Measurements from ENCODE around the gene PGC.
"Not testable (repeated sequence)": the region's sequence is repeated elsewhere in the genome, so short reads cannot be mapped to it uniquely, and the experiment has no call there.

The PGC gene

DNA sequence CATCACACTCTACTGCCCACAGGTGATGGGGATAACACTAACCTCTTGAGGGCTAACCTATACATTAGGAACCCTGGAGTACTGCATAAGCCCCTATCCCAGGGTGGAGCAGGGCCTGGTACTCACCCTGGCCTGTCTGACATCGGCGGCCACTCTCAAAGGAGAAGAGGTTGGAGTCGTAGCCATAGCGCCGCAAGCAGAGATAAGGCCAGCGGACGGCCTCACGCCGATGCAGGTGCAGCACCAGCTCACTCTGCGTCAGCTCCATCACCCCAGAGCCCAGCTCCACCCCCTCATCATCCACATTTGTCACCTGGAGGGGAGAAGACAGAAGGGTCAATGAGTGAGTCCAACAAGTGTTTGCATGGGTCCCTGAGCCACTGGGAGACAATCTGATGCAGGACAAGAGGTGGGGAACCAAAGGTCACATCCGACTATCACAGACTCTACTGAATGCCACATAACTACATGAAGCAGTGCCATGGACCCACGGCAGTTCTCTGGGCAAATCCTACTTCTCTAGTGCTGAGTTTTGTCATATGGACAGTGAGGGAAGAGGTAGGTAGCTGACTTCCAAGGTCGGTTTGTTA lies 28.2 kb upstream of the PGC start:
- no peak for DNase-seq (ENCODE audit: low read depth, low spot score)

DNA sequence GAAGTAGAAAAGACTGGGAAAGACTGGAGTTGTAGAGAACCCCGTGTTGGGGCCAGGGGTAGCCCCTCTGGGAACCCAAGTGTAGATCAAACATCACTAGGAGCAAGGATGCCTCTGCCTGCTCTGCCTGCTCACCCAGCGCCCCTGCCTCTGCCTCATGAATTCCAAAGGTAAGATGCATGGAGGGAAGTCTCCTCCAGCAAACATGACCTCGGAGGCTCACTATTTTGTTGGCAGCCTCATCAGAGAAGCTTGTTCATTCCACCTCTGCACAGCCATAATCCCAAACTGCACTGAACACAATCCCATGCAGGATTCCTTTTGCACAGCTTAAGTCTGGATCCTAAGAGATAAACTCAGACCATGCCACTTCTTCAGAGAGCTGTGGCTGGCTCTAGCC lies 27.6 kb upstream of the PGC start:
- DNase-seq (ENCODE audit: low read depth, low spot score), result no peak

DNA sequence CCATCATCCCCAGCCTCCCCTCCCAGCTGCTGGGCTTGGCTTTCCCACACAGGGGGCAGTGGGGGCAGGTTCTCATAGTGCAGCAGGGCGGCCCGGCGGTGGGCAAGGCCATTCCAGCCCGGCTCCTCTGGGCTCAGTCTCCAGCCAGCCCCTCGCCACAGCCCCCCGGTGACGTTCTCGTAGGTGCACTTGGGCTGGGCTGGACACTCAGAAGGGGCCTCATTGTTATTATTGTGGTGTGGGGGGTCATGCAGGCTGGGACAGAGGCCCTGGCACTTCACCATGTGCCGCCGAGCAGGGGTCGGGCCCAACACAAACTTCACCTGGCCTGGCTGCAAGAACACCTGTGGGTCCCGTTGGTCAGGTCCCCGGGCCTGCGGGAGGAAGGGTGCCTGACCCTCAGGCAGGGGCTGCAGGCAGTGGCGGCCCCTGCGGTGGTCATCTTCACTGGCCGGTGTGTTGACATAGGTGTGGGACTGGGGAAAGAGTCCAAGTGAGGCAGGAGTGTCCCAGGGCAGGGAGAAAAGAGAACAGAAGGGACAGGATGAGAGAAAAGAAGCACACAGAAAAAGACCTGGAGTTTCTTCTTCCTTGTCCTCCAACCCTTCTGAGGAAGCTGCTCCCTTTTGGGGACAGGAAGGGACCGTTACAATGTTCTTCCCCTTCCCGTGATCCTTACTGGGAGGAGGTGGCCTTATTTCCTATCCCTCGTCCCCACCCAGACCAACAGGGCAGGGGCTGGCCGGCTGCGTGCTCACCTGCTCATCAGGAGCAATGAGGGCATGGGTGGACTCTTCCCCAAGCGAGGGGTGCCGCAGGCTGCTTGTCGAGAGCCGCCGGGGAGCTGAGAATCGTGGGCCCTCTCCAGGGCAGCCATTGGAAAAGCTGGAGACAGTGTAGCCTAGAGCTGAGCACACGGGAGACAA lies 24.1 kb upstream of the PGC start:
- no peak for DNase-seq (ENCODE audit: low read depth, low spot score)

DNA sequence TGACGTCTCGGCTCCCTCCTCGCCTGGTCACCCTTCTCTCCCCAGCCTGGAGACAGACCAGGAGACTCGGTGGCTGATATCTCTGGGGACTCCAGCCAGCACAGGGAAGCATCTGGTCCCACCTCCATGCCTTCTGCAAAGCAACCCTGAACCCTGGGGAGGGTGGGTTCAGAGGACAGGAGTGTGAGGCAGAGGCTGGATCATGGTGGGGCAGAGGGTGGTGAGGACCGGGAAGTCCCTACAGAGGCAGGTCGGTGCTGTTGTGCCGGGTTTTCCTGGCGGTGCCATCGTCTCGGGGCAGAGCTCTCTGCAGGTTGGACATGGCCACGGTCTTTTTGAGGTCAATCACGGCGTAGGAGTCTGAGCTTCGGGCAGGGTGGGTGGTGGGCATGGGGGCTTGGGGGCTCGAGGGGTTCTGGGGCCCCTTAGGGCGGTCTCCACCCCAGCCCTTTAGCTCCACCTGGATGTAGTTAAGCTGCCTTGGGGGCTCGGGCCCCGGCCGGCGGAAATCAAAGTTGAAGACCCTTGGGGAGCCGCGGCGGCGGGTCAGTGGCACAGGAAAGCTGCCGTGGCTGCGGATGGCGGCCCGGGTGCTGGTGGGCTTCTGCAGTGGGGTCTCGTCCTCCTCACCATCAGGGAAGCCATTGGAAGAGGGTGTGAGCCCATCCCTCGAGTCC lies 23.3 kb upstream of the PGC start:
- no peak for DNase-seq (ENCODE audit: low read depth, low spot score)

DNA sequence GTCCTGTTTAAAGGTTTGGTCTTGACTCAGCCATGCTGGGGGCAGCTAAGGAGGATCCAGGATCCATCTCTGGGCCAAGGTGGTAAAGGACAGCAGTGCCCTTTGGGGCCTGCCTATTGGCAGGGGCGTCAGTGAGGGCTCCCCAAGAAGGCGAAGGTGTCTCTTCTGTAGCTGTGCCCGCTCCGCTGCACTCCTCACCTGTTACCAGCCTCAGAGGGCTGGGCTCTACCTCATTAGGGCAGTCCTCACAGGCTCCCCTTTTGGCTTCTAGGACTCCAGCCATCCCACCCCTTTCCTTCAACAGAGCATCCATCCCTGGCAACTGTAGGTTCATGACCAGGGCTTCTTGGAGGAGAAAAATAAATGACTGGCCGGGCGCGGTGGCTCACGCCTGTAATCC lies 22.2 kb upstream of the PGC start:
- DNase-seq (ENCODE audit: low read depth, low spot score), result no peak

DNA sequence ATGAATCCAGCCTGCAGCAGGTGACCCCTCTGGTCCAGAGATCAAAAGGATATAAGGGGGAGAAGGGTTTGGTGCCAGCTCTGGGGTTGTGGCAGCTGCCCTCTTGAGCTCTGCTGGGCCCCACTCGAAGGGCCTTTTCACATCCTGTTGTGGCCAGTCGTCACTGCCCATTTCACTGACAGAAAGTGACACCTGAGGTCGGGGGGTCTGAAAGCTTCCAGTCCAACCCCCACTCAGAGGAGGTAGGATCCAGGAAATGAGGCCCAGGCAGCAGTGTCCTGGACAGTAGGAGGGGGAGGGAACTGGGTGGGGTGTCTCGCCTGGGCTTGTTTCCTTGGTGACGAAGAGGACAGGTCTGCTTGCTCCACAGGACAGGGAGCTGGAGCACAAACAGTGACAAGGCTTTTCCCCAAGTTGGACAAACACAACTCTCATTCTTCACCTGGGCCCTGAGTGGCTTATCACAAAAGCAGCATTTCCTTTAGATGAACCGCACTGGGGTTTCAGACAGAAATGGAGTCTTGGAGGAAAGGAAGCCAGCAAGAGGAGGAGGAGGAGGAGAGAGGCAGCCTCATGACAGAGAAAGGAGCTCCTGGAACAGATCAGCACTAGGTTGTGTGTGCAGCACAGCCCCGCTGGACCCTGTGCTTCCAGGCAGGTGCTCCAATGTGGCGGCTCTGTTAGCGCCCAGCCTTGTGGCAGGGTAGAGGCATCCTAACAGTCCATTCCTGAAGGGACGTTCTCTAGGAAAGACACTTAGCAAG lies 21.5 kb upstream of the PGC start:
- no peak for DNase-seq (ENCODE audit: low read depth, low spot score)

DNA sequence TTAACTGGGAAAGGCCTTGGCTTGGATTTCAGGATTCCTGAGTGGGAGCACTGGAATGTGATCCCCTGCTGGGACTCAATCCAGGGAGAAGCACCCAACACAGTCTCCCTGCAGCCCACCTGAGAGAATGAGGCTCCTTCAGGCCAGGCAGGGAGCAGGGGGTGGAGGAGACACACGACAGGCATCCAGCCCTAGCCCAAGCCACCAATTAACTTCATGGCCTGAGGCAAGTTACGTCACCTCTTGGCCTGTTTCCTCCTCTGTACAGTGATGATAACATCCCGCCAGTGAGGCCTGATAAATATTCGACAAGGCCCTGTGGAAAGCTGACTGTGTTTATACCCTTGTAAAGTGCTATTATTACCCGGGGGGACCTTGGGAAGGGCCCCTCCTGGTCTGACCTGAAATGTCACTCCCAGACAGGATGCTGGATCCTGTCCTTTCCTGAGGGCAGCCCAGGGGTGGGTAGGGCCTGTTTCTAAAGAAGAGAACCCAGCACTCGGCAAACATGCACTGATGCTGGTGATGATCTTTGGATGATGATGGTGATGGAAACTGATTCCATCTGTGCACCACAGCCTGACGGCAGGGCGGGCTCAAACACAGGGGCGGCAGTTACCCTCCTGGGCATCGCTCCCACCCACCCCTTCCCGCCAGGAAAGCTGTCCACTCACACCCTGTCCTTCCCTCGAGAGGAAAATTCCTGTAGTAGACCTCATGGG lies 20.1 kb upstream of the PGC start:
- DNase-seq (ENCODE audit: low read depth, low spot score), result no peak

DNA sequence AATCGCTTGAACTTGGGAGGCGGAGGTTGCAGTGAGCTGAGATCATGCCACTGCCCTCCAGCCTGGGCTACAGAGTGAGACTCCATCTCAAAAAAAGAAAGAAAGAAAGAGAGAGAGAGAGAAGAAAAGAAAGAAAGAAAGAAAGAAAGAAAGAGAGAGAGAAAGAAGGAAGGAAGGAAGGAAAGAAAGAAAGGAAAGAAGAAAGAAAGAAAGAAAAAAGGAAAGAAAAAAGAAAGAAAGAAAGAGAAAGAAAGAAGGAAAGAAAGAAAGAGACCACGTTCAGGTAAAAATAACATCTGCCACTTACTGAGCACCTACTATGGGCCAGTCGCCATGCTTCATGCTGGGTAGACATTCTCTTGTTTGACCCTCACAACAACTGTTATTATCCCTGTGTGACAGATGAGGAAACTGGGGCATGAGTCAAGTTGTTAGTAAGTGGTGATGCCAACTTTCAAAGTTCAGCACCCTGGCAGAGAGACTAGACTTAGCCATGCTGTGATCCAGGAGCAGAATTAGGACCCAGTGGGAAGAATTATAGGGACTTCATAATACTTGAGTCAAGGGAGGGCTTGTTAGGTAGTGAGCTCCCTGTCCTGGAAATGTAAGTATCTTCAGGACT lies 19.0 kb upstream of the PGC start:
- not testable (repeated sequence) for DNase-seq (ENCODE audit: low read depth, low spot score)

DNA sequence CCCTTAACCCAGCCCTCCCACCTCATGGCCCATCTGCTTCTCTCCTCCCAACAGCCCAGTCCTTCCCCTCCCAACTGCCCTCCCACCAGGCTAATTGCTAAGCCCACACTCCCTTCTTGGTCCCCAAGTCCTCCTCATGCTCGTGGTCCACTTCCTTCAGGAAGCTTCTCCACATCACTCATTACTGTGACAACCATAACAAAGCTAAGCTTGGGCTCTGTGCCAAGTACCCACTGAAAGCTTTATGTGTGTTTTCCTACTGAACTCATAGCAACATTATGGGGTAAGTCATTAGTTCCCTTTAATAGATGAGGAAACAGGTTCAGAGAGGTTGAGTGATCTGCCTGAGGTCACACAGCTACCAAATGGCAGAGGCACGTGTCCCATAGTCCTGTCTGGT lies 16.3 kb upstream of the PGC start:
- no peak for DNase-seq (ENCODE audit: low read depth, low spot score)

DNA sequence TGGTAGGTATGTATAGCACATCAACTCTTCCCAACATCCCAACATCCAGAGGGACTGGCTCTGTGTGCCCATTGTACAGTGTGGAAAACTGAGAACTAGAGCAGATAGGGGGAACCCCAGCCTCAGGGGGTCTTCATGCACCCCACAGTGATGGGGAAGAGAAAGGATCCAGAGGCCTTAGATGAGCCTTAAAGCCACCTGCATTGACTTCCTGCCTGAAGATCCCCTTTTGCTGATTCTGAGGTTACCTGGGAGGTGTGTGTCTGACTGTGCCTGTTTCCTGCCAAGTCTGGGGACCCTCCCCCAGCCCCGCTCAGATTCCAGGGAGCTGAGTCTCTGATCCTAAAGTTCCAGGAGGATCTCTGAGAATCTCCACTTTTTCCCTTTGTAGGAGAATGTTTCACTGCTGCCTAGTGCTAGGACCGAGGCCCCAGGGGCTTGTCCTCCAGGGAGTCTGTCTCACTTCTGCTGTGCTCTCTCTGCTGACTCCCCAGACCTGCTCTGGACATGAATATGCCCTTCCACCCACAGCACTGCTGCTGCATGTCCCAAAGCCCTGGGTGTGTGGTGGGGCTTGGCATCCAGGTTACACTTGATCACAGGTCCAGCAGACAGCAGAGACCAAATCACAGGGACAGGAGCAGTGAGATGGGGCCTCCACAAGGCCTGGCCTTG lies 12.8 kb upstream of the PGC start:
- no peak for DNase-seq (ENCODE audit: low read depth, low spot score)

DNA sequence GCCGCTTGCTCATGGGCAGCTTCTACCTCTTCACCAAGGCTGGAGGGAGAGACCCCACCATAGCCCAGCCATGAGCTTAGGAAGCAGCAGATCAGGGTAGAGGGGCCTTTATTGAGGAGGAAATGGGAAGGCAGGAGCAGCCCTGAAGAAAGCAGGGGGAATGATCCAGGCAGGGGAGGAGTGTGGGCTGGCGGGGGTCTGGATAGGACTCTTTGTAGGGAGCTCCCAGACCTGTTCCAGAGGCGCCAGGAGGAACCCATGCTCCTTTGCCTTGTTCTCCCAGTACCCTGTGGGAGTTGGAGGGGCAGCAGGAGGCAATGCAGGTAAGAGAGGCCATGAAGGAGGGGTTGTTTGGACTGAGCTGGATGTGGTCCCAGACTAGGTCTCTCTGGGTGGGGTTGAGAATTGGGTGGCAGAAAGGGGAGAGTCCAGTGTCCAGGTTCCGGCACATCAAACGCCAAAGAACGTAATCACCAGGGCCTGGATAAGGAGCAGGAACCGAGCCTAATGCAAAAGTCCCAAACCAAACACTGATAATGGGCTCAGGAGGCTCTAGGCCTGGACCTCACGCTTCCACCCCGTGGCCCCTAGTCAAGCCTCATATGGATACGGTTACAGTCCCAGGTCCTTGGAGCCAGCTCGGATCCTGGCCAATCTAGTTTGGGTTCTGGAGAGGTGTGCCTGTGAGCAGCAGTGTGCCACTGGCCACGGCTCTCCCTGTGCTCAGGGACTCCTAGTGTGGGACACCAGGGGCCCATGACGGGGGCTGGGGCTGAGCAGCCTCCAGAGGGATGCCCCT lies 12.1 kb upstream of the PGC start:
- DNase-seq (ENCODE audit: low read depth, low spot score), result no peak

DNA sequence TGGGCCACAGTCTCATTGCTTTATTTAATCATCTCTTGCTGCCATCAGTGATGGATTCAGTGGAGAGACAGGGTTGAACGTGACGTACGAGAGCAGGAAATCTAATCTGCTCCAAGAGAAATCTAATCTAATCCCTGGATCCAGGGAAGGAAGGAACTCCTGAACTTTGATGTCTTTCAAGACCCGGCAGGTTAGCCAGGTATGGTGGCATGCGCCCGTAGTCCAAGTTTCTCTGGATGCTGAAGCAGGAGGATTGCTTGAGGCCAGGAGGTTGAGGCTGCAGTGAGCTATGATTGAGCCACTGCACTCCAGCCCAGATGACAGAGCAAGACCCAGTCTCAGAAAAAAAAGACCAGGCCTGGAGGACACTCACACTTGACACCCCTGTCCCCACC lies 11.4 kb upstream of the PGC start:
- no peak for DNase-seq (ENCODE audit: low read depth, low spot score)

DNA sequence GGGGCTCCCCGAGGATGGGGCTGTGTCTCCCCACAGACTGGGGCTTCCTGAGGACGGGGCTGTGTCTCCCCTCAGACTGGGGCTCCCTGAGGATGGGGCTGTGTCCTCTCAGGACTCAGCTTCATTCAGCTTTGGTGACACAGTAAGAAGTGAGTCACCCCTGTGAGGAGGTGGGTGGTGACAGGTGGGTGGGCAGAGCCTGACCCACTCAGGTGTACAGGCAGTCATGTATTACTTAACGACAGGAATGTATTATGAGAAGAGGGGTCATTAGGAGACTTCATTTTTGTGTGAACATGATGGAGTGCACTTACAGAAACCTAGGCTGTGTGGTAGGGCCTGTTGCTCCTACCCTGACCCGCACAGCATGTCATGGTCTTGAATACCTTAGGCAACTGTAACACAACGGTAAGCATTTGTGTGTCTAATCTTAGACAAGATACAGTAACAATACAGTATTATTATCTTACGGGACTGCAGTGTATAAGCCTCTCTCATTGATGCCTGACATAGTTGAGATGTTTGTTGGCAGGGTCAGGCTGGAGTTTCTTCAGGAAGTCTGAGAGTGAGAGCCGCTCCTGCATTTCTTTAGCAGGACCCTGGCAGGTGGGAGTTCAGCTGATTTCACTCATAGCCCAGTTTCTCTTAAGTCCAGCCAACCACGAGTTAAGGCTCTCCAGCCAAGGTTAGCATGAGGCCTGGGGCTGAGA lies 10.9 kb upstream of the PGC start:
- DNase-seq (ENCODE audit: low read depth, low spot score), result no peak

DNA sequence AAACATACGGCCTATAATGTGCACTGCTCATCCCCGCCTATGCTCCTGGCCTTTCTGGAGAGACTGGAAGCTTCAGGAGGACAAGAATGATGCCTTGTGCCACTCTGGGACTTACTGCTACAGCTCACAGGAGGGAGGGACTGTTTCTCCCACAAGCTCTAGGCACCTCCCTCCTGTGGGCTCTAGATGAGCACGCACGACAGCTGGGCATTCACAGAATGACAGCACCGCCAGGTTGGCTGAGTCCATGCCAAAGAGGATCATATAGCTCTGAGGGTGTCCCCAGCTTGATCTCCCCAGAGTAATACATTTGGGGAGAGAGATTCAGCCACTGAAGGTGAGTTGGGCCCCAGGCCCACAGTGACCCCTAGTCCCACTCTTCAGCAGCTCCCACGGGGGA lies 10.1 kb upstream of the PGC start:
- no peak for DNase-seq (ENCODE audit: low read depth, low spot score)

DNA sequence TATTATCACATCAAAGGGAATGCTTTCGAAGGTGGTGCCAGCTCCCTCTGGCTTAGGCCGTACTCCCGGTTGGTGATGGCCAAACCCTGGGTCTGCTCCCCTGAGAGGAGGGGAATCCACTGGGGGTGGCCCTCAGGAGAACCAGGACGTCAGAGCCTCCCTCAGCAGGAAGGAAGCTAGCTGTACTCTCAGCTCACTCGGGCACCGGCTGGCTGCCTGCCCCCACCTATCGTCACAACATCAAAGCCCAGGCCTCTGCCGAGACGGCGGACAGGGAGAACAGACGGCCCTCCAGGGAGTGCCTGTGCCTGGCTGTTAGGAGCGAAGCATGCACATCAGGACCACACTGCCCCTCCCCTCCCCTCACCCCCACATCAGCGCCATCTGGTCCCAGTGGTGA lies 9.2 kb upstream of the PGC start:
- DNase-seq (ENCODE audit: low read depth, low spot score), result no peak

DNA sequence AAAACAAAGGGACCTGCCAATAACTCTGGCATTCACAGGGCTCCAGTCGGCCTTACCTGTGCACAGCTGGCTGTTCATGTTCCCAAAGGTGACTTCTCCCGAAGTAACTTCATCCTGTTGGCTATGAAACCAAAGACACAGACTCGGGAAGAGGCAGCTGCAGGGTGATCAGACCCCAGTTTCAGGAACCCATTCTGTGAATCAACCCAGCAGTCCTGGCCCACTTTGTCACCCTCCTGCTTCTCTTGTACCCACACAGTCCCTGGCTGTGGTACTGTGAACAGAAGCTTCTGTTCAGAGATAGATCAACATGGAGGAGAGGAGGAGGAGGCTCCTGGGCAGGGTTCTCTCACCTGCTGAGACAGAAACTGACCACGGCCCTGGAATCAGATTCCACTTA lies 8.7 kb upstream of the PGC start:
- no peak for DNase-seq (ENCODE audit: low read depth, low spot score)

DNA sequence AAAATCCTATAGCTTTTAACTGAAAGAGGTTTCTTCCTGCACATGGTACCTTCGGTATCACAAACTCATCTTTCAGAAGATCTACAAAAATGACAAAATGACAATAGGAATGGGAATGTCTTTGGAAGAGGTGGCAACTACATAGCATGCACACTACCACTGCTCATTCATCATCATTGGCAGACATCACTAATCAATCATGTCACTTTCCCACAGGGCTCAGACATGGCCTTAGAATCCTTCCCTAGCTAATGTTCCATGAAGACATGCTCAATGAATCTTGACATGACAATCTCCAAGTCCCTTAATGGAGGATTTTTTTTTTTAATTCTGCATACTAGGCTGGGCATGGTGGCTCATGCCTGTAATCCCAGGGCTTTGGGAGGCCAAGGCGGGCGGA lies 3.2 kb upstream of the PGC start:
- no peak for DNase-seq (ENCODE audit: low read depth, low spot score)

DNA sequence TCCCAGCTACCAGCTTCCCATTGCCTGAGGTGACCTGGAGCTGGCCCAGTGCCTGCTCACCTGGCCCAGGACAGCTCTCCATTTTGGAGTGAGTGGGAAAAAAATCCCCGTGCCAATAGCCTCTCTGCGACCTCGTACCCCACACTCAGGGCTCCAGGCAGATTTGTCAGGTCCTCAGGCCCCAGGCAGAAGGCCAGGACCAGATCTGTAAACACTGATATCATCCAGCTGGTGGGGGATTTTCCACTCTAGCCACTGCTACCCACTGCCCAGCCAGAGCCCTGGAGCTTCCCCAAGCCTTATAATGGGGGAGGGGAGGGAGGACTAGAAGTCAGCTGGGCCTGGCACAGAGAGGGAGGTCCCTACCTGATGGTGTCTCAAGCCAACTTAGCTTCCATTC lies 1.3 kb upstream of the PGC start:
- DNase-seq (ENCODE audit: low read depth, low spot score), result no peak

DNA sequence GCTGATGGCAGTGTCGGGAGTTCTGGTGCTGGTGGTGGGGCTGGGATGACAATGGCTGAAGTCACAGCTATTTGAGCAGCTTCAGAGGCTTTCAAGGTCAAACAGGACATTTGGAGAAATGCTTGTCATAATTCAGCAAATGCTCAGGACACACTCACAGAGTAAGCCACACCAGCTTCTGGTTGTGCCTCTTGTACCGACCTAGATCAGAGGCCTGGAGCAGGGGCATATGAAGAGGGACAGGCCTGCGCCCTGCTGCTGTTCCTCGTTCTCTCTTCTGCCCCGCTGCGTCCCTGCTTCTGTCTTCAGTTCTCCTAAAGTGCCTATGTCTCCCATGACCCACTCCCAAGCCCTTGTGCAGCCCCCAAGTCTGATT lies 893 bp upstream of the PGC start:
- no peak for DNase-seq (ENCODE audit: low read depth, low spot score)

Data from iPS DF 19.7 (cell line).